GM18507 (cell line): ENCODE measurements around the gene FAM89A.
"Not testable (repeated sequence)": the region's sequence is repeated elsewhere in the genome, so short reads cannot be mapped to it uniquely, and the experiment has no call there.

Source experiments
- DNase-seq: peaks from one replicate; pipeline ENCODE4 v3.0.0; 2011; ENCODE audit warnings: low read depth; ENCODE audit not compliant: insufficient read length; ENCODE audit errors: extremely low spot score
- FAIRE-seq: peaks from 2 replicates; lab custom pipeline; 2011; peaks lifted over from hg19 to GRCh38; lab: Jason Lieb, UNC

The FAM89A gene

GRCh38 chr1:231037585-231038517 lies 2.2 kb downstream of the FAM89A start:
- no peak for FAIRE-seq
- no peak for DNase-seq

GRCh38 chr1:231036416-231036815 lies 3.6 kb downstream of the FAM89A start:
- no peak for FAIRE-seq
- DNase-seq, result no peak

GRCh38 chr1:231035799-231036198 lies 4.3 kb downstream of the FAM89A start:
- DNase-seq, result no peak
- FAIRE-seq, result no peak

- no peak for DNase-seq
- FAIRE-seq, result no peak
These were observed 7.1 kb downstream of the FAM89A start for GRCh38 chr1:231032963-231033362.

GRCh38 chr1:231029841-231030240 lies 10.2 kb downstream of the FAM89A start:
- no peak for DNase-seq
- no peak for FAIRE-seq

GRCh38 chr1:231029247-231029646 lies 10.8 kb downstream of the FAM89A start:
- FAIRE-seq, DNase-seq: not testable (repeated sequence)

GRCh38 chr1:231028682-231029081 lies 11.4 kb downstream of the FAM89A start:
- no peak for FAIRE-seq
- DNase-seq, result no peak

- FAIRE-seq, result no peak
These were observed 12.1 kb downstream of the FAM89A start for GRCh38 chr1:231027971-231028370.

GRCh38 chr1:231027136-231027925 lies 12.7 kb downstream of the FAM89A start:
- DNase-seq (no peak), FAIRE-seq (no peak)

More at GRCh38 chr1:231027971-231028370, 12.1 kb downstream of the FAM89A start:
- DNase-seq, result no peak

- FAIRE-seq (no peak), DNase-seq (no peak)
These were observed 13.5 kb downstream of the FAM89A start for GRCh38 chr1:231026576-231026975.

GRCh38 chr1:231023150-231023549 lies 16.9 kb downstream of the FAM89A start:
- DNase-seq (no peak), FAIRE-seq (no peak)

GRCh38 chr1:231022543-231022942 lies 17.5 kb downstream of the FAM89A start:
- not testable (repeated sequence) for DNase-seq, FAIRE-seq

GRCh38 chr1:231021540-231022031 lies 18.5 kb downstream of the FAM89A start:
- DNase-seq (no peak), FAIRE-seq (no peak)

- DNase-seq (no peak), FAIRE-seq (no peak)
These were observed 19.2 kb downstream of the FAM89A start for GRCh38 chr1:231020816-231021215.

GRCh38 chr1:231020139-231020601 lies 19.9 kb downstream of the FAM89A start:
- DNase-seq, result no peak

GRCh38 chr1:231019711-231020110 lies 20.3 kb downstream of the FAM89A start:
- no peak for FAIRE-seq
- DNase-seq, result no peak

More at GRCh38 chr1:231020139-231020601, 19.9 kb downstream of the FAM89A start:
- FAIRE-seq, result no peak

GRCh38 chr1:231016966-231017365 lies 23.1 kb downstream of the FAM89A start:
- DNase-seq (no peak), FAIRE-seq (no peak)

GRCh38 chr1:231016234-231016633 lies 23.8 kb downstream of the FAM89A start:
- DNase-seq (no peak), FAIRE-seq (no peak)

- DNase-seq, result no peak
- FAIRE-seq, result no peak
These were observed 26.6 kb downstream of the FAM89A start for GRCh38 chr1:231013391-231014015.

- DNase-seq, result no peak
These were observed 28.1 kb downstream of the FAM89A start for GRCh38 chr1:231011963-231012362.

More at GRCh38 chr1:231011963-231012362, 28.1 kb downstream of the FAM89A start:
- no peak for FAIRE-seq
